HepG2 (cell line): ENCODE results near the gene GYS1. TPM values are rescaled to one million over a fixed set of nuclear protein-coding genes. Genes with fewer than 3 reads are reported as not detected.
A peak's percentile ranks its signal among the peaks of the same experiment; 100 is the strongest.

ENCODE experiments used
- ASH2L ChIP-seq: fragments of 300-600, 200-600 bp; sonication (generic); IDR thresholded peaks from 2 replicates; pipeline ENCODE4 v1.7.0; 2017; ENCODE audit warnings: low read depth, mild to moderate bottlenecking, moderate library complexity, mixed read lengths, low read length; ENCODE audit not compliant: insufficient read length
- HCFC1 ChIP-seq: fragments of 150-350 bp; IDR thresholded peaks from 2 replicates; pipeline ENCODE4 v1.6.1; 2014; ENCODE audit warnings: low read depth, low read length
- TGIF2 ChIP-seq: IDR thresholded peaks from 2 replicates; pipeline ENCODE4 v1.6.1; 2016; ENCODE audit warnings: control low read depth, missing compliant biosample characterization
- ZNF24 ChIP-seq: fragments of 450-650 bp; IDR thresholded peaks from 2 replicates; pipeline ENCODE4 v1.6.1; 2017; ENCODE audit warnings: antibody characterized with exemption, mild to moderate bottlenecking
- ZNF430 ChIP-seq: sonication (generic); formaldehyde crosslinking; IDR thresholded peaks from 2 replicates; pipeline ENCODE4 v1.9.0; 2021; ENCODE audit warnings: mild to moderate bottlenecking, missing genetic modification reagents
- ZNF670 ChIP-seq: sonication (generic); formaldehyde crosslinking; IDR thresholded peaks from 2 replicates; pipeline ENCODE4 v1.8.0; 2022; ENCODE audit warnings: mild to moderate bottlenecking, missing genetic modification reagents, borderline replicate concordance
- polyA plus RNA-seq, 8 experiments: library from polyadenylated mRNA; depleted of rRNA in 3 of 8; stranded (reverse) in 7 of 8; unstranded in 1 of 8; fragments of >200 nt; fragmentation: Illumina TruSeq in 4 of 8; extraction: Trizol in 4 of 8; gene quantifications; 2 replicates each; pipeline versions ENCODE4 v1.2.1 to v1.2.3, GENCODE V29; 2011 to 2016; ENCODE audit warnings: low read depth in 4 of 8, missing spikeins in 1 of 8, mixed read lengths in 1 of 8; ENCODE audit not compliant: insufficient read depth in 1 of 8
- total RNA-seq, 5 experiments: library from RNA; depleted of rRNA; stranded (reverse); fragments of >200 nt; fragmentation: Illumina TruSeq; extraction: Trizol; gene quantifications; 2 replicates each; pipeline ENCODE4 v1.2.3, GENCODE V29; 2016; ENCODE audit warnings: low read depth in 1 of 5
- TF ChIP-seq, protein P1 (sequence below): IDR thresholded peaks from 2 replicates; pipeline ENCODE4 v1.6.1; 2016; ENCODE audit warnings: missing biosample characterization, missing genetic modification reagents, low read depth
- TF ChIP-seq, protein P2 (sequence below): IDR thresholded peaks from 2 replicates; pipeline ENCODE4 v1.6.1; 2016; ENCODE audit warnings: mild to moderate bottlenecking, missing biosample characterization, missing genetic modification reagents
- TF ChIP-seq, protein P3 (sequence below): sonication (generic); formaldehyde crosslinking; IDR thresholded peaks from 2 replicates; pipeline ENCODE4 v1.4.0; 2020; ENCODE audit warnings: mild to moderate bottlenecking, missing genetic modification reagents
- TF ChIP-seq, protein P4 (sequence below): IDR thresholded peaks from 2 replicates; pipeline ENCODE4 v1.6.1; 2016; ENCODE audit warnings: mild to moderate bottlenecking
- TF ChIP-seq, protein P5 (sequence below): sonication (generic); formaldehyde crosslinking; IDR thresholded peaks from 2 replicates; pipeline ENCODE4 v1.4.0; 2020; ENCODE audit warnings: mild to moderate bottlenecking, missing genetic modification reagents

Gene GYS1
- total and polyA plus RNA-seq, 2 of the 13 experiments (the other 11 are each of a cell fraction or from before 2014, with no cell fraction given) = 18.4 to 42.1 TPM

DNA sequence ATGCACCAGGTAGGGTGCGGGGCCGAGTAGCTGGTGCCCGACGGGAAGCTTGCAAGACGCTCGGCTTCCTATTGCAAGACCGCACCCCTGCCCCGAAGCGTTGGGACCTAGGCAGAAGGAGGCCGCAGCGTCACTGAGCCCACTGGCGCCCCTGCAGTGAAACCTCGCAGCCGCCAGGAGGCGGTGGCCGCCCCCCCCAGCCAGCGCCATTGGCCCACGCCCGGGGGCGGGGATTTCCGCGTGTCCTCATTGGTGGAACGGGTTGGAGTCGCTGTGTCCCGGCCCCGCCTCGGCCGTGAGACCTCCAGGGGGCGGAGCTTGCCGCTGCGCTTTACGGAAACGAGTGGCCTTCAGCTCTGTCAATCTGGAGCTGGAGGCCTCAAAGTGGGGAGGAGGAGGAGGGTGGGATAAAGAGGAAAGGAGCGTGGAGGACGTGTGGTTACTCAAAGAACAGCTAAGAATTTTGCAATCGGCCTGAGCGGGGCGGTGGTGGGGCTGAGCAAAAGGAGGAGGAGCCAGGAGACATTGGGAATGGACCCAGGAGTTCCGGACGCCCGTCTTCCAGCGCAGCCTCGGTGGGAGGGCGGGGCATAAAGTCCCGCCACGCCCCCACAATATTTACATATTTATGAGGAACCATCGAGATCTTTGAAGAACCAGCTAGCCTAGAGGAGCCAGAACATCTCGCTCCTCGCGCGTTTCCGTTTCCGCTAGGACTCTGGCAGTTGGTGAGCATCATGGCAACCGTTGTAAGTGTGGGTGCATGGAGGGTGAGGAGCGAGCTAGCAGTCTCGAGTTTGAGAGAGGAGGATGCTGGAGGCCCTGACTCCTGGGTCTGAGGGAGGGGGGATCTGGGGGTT lies at the start of gene GYS1, which contains the start of gene RUVBL2 (continued):
- TF ChIP-seq HCFC1 (peak; percentile 31; the same call in 1 of the 2 replicates), TGIF2 (peak; percentile 70), ZNF24 (no peak), ZNF670 (CRISPR knock-in tag) (peak; percentile 92), ZNF430 (CRISPR knock-in tag) (peak; percentile 95), ASH2L (peak; percentile 67)
- TF ChIP-seq, protein P1, sequence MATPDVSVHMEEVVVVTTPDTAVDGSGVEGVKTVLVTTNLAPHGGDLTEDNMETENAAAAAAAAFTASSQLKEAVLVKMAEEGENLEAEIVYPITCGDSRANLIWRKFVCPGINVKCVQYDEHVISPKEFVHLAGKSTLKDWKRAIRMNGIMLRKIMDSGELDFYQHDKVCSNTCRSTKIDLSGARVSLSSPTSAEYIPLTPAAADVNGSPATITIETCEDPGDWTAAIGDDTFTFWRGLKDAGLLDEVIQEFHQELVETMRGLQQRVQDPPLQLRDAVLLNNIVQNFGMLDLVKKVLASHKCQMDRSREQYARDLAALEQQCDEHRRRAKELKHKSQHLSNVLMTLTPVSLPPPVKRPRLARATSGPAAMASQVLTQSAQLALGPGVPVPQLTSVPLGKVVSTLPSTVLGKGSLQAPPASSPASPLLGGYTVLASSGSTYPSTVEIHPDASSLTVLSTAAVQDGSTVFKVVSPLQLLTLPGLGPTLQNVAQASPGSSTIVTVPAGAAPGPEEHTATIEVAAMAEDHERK (CRISPR knock-in tag) = 0 out of 2 replicates have a peak, but pooled peaks have one; percentile 16
- TF ChIP-seq, protein P2, sequence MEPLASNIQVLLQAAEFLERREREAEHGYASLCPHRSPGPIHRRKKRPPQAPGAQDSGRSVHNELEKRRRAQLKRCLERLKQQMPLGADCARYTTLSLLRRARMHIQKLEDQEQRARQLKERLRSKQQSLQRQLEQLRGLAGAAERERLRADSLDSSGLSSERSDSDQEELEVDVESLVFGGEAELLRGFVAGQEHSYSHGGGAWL (CRISPR knock-in tag) = 0 out of 2 replicates have a peak, but pooled peaks have one; percentile 70
- TF ChIP-seq, protein P3, sequence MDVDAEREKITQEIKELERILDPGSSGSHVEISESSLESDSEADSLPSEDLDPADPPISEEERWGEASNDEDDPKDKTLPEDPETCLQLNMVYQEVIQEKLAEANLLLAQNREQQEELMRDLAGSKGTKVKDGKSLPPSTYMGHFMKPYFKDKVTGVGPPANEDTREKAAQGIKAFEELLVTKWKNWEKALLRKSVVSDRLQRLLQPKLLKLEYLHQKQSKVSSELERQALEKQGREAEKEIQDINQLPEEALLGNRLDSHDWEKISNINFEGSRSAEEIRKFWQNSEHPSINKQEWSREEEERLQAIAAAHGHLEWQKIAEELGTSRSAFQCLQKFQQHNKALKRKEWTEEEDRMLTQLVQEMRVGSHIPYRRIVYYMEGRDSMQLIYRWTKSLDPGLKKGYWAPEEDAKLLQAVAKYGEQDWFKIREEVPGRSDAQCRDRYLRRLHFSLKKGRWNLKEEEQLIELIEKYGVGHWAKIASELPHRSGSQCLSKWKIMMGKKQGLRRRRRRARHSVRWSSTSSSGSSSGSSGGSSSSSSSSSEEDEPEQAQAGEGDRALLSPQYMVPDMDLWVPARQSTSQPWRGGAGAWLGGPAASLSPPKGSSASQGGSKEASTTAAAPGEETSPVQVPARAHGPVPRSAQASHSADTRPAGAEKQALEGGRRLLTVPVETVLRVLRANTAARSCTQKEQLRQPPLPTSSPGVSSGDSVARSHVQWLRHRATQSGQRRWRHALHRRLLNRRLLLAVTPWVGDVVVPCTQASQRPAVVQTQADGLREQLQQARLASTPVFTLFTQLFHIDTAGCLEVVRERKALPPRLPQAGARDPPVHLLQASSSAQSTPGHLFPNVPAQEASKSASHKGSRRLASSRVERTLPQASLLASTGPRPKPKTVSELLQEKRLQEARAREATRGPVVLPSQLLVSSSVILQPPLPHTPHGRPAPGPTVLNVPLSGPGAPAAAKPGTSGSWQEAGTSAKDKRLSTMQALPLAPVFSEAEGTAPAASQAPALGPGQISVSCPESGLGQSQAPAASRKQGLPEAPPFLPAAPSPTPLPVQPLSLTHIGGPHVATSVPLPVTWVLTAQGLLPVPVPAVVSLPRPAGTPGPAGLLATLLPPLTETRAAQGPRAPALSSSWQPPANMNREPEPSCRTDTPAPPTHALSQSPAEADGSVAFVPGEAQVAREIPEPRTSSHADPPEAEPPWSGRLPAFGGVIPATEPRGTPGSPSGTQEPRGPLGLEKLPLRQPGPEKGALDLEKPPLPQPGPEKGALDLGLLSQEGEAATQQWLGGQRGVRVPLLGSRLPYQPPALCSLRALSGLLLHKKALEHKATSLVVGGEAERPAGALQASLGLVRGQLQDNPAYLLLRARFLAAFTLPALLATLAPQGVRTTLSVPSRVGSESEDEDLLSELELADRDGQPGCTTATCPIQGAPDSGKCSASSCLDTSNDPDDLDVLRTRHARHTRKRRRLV (CRISPR knock-in tag) = peak; percentile 87; the same call in 1 of the 2 replicates
- TF ChIP-seq, protein P4, sequence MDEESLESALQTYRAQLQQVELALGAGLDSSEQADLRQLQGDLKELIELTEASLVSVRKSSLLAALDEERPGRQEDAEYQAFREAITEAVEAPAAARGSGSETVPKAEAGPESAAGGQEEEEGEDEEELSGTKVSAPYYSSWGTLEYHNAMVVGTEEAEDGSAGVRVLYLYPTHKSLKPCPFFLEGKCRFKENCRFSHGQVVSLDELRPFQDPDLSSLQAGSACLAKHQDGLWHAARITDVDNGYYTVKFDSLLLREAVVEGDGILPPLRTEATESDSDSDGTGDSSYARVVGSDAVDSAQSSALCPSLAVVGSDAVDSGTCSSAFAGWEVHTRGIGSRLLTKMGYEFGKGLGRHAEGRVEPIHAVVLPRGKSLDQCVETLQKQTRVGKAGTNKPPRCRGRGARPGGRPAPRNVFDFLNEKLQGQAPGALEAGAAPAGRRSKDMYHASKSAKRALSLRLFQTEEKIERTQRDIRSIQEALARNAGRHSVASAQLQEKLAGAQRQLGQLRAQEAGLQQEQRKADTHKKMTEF = peak; percentile 83
- TF ChIP-seq, protein P5, sequence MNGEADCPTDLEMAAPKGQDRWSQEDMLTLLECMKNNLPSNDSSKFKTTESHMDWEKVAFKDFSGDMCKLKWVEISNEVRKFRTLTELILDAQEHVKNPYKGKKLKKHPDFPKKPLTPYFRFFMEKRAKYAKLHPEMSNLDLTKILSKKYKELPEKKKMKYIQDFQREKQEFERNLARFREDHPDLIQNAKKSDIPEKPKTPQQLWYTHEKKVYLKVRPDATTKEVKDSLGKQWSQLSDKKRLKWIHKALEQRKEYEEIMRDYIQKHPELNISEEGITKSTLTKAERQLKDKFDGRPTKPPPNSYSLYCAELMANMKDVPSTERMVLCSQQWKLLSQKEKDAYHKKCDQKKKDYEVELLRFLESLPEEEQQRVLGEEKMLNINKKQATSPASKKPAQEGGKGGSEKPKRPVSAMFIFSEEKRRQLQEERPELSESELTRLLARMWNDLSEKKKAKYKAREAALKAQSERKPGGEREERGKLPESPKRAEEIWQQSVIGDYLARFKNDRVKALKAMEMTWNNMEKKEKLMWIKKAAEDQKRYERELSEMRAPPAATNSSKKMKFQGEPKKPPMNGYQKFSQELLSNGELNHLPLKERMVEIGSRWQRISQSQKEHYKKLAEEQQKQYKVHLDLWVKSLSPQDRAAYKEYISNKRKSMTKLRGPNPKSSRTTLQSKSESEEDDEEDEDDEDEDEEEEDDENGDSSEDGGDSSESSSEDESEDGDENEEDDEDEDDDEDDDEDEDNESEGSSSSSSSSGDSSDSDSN = peak; percentile 65
